Inflammatory macrophage treated with lipopolysaccharide for 1 hour (primary cell): ENCODE data around the gene MESD.

Experiments
- DNase-seq, 2 donors: peaks; one replicate each; pipeline ENCODE4 v3.0.0-alpha.2; 2020 to 2022

MESD gene

DNA sequence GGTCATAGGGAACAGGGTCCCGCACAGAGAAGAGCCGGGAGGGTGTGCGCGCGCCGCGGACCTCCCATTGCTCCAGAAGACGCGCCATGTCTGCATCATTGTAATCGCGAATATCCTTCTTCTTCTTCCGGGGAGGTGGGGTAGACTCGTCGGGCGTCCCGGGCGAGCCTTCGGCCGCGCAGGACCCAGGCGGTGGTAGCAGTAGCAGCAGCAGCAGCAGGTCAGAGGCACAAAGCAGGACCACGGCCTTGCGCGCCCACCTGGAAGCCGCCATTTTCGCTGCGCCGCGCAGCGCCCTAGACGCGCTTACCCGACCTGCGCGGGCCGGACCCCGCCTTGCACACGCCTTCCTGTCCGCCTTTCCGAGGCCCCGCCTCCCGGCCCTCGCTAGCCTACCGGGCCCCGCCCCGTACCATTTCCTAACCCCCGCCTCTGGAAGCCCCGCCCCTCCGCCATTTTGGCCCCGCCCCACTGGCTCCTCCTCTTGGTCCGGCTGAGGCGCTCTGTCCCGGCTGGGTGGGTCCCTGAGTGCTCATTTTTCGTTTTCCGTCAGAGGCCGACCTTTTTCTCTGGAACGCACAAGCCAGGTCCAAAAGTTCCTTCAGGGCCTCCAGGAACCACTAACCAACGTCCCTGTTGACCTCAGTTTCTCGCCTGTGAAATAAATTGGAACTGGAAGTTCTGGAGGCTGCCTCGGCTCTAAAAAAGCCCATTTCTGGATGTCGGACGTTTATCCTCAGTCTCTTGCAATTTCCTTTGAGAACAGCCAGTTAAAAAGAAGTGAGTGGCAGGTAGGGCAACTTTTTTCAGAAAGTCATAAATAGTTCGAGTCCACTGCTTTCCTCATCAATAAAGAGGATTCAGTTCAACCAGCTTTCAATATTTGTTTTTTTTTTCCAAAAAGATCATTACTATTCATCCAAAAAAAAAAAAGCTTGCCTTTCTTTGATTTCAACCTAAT is at the start of gene MESD:
Gene MESD (minus strand): TSS at position 302 of the 961 bp plus-strand sequence. CDS start 28 bp downstream, at position 274.
- peak; percentile 92 to 99 for DNase-seq

DNA sequence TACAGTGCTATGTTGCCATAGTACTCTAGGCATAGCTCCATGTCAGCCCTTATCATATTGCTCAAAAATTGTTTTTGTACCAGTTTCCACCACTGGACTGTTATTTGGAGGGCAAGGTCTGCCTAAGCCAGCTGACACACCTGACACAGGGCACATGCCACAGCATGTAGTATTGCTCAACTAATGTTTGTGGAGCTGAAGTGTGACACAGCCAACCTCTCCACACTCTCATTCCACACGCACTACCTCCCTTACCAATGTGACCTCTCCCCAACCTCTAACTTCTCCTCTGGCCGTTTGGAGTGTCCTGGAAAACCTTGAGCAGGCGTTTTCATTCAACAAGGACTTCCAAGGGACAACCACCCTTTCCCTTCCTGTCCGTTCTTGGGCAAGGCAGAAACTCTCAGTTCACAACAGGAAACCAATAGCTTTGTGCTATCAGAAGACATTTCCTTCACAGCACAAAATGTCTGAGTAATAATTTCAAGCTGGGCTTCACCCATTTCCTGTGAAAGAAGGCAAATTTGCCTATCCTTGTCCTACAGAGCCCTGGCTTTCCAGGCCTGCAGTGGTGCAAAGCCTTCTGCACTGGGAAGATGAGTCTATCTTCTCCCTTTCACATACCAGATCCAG is 49.5 kb upstream of the MESD start:
- DNase-seq = no peak

DNA sequence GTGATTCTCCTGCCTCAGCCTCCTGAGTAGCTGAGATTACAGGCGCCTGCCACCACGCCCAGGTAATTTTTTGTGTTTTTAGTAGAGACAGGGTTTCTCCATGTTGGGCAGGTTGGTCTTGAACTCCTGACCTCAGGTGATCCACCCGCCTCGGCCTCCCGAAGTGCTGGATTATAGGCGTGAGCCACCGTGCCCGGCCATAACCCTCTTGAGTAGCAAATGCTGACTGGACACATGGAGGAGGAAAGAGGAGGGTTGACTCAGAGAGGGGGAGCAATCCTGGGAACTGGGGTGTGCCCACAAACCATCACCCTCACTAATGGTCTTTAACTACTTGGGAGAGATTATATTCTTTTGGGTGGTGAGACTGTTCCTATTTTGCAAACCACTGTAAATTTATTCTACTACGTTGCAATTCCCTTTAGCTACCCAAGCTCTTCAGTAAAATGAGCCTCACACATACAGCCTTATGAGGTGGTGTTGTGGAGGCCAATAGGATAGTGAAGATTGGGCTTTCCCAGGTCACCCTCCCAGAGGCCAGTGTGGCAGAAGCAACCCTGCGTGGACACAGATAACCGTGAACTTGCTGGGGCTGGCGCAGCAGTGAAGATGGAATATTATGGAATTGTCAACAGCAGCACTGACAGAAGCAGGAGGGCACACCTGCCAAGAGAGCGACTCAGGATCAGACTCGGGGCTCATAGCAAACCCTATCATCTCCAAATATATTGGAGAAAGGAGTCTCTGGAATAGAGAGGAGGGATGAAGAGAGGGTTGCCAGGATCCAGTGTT is 48.5 kb upstream of the MESD start:
- DNase-seq = no peak

DNA sequence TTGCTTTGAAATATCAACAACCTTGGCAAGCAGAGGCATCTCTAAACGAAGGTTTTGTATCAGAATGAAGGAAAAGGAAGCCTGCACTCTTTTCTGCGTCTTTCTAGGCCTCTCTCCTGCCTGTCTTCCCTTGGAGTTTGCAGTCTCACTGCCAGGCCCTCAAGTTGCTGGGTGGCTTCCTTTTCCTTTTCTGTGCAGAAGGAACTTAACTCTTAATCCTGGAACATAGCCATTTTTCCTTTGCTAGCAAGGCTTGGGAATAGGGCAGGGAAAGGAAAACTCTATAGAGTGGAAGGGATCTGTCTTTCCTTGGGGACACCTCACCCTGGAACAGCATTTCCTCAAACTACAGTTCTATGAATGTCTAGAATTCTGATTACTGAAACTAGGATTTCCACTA is 43.9 kb upstream of the MESD start:
- no peak for DNase-seq

DNA sequence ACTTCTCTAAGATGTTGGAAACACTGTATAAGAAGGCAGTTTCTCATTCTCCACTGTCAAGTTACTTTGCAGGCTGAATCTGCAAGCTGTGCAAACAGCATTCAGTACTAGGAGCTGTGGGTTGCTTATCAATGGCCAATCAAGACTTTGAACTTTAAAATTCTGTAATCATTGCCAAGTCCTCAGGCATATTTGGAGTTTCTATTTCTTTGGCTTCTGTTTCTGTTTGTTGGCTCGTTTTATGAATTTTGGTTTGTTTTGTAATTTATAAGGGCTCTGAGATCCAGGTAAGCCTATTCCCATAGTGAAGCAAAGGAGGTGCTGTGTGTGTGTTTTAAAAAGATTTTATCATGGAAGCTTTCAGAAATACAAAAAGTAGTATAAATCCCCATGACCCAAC is 43.2 kb upstream of the MESD start:
- DNase-seq = no peak

DNA sequence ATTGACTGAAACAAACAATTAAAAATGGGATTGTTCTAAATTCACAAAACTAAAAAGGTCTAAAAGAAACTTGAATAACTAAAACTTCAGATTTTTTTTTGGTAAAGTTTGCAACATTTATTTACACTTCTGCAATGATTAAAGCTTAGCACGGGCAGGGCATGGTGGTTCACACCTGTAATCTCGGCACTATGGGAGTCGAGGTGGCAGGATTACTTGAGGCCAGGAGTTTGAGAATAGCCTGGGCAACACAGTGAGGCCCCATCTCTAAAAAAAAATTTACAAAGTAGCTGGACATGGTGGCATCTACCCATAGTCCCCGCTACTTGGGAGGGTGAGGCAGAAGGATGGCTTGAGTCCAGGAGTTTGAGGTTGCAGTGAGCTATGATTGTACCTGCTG is 42.7 kb upstream of the MESD start:
- DNase-seq = no peak

DNA sequence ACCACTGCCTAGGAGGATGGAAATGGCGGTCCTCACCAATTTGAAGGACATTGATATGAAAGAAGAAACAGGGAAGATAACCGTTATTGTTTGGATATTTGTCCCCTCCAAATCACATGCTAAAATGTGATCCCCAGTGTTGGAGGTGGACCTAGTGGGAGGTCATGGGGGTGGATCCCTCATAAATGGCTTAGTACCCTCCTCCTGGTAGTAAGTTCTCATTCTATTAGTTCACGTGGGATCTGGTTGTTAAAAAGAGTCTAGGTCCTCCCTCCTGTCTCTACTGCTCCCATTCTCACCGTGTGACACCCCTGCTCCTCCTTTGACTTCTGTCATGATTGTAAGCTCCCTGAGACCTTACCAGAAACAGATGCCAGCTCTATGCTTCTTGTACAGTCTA is 41.6 kb upstream of the MESD start:
- no peak for DNase-seq

DNA sequence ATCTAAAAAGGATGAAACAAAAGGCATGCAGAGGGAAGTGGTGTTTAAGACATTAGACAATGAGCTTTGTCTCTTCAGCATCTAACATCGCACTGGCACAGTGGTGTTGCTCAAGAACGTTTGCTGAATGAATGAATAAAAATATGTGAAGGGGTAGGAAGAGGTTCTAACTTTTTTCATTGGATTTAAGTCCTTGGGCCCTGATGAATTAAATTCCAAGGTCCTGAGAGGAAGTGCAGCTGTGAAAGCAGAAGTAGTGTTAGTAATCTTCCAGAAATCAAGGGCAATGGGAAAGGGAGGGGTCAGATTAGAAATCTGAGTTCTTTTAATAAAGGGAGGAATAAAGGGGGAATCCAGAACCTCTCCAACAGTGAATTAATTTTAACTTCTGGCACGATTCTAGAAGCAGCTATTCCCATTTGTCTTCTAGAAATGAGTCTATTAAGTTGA is 40.7 kb upstream of the MESD start:
- peak; percentile 54 to 58 for DNase-seq

DNA sequence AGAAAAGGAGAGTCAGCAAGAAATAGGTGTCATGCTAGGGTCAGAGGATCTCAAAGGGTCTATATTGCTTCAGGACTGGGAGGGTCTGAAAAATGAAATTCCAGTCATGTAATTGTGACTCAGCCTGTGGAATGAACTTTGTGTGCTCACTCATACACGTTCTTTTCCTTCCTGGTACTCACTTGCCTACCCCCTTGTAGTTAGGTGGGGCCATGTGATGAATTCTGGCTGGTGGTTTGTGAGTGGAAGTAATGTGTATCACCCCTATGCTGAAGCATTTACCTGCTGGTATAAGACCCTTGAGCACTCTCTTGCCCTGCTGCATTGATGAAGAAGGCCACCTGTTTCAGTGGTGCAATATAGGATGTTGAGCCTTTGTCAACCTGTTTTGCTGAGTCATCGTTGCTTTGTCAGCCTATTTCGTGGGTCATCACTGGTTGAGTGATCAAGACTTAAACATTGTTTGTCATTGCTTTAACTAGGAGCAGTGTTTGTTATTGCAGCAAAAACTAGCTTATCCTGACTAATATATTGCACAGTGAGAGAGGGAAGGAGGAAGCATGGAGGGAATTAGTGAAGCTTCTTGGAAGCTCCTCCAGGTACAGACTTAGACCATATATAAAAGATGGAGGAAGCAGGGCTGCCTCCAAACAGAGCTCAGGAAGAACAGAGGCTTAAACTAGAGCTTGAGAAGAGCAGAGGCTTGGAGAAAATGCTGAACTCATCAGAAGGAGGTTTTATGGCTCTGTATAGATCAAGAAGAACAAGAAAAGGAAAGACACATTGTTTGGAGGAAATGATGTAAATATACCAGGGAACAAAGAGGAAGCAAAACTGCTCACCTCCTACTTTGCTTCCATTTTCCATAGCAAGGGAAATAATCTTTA is 40.0 kb upstream of the MESD start:
- DNase-seq = peak; percentile 45 to 47

DNA sequence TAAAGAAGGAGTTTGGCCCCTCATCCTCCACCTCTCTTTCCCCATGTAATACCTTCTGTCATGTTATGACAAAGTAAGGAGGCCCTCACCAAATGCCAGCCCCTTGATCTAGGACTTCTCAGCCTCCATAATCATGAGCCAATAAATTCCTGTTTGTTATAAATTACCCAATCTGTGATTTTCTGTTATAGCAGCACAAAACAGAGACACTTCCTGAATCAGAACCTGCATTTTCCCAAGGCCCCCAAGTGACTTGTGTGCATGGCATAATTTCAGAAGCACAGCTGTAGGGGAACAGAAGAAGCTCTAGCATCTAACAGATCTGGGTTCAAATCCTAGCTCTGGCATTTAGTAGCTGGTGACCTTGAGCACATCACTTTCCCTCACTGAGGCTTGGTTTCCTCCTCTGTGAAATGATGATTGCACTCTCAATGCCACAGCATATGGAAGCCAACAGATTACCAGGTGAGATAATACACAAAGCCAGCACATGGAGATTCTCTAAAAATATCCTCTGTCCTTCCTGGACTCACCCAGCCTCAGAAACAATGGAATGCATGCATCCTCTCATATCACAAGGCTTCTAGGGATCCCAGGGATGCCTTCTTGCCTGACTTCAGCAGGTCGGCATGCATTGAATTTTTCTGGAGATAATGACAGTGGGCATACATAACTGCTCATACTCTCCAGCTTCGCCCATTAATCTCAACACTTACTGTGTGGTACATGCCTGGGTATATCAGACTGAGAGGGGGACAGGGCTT is 37.4 kb upstream of the MESD start:
- DNase-seq = peak; percentile 63 to 66

DNA sequence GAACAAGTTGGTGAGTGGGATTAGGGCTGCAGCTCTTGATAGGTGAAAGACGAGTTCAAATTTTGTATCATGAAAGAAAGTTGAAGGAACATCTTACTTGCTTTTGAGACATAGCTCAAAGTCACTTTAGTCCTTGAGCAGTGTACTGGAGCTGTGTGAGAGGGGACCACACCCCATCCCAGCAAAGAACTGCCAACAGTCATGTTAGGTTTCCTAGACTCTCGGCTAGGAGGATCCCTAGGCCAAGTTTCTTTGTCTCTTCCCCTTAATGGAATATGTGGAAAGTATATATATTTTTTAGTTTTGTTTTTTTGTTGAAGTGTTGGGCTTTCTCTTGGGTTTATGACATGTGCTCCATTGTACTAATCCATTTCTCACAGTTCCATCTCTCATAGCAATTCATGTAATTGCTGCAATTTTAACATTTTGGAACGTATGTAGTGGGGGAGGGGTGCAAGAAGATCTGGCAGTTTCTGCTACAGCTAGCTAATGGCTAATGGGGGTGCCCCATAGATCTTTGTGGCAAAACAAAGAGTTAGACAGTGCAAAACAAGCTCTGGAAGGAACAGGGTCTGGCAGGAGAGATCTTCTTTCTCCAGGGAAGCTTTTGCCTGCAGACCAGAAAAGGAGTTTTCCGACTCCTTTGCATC is 36.2 kb upstream of the MESD start:
- DNase-seq = no peak

DNA sequence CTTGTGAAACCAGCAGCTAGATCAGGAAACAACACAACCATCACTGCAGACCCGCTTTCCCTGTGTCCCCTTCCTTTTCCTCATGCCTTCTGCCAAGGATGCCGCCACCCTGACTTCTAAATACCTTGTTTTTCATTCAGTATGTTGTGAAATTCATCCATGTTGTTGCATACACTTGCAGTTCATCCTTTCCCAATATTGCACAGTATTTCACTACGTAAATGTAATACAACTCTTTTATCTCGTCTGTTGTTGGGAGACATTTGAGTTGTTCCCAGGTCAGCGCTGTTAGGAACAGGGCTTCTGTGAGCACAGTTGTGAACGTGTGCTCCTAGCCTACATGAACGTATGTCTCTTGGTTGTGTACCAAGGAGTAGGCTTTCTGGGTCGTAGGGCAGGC is 35.3 kb upstream of the MESD start:
- DNase-seq = peak; percentile 35 to 37

DNA sequence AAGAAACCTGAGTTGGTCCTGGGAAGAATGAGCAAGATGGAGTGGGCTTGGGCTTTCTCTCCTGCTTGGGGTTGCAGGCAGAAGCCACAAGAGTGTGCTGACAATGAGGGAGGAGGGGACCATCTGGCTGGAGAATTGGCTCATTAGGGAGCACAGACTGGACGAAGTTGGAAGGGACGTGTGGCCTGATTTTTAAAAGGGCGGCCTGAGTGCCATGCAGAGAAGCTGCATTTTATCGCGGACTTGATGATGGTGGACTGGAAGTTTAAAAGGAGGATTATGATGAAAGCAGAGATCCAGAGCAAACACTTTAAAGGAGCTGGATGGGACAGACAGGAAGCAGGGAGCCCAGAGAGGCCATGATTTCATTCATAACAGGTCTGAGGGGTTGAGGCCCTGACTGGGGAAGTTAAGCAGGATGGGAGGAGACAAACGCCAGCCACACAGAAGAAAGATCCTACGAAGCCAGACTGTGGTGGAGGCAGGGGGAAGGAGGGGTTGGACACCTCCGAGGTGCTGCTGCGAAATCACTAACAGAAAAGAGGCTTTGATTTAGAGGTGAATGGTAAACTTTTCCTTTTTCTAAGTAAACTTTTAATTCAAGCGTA is 34.8 kb upstream of the MESD start:
- peak; percentile 55 to 58 for DNase-seq

DNA sequence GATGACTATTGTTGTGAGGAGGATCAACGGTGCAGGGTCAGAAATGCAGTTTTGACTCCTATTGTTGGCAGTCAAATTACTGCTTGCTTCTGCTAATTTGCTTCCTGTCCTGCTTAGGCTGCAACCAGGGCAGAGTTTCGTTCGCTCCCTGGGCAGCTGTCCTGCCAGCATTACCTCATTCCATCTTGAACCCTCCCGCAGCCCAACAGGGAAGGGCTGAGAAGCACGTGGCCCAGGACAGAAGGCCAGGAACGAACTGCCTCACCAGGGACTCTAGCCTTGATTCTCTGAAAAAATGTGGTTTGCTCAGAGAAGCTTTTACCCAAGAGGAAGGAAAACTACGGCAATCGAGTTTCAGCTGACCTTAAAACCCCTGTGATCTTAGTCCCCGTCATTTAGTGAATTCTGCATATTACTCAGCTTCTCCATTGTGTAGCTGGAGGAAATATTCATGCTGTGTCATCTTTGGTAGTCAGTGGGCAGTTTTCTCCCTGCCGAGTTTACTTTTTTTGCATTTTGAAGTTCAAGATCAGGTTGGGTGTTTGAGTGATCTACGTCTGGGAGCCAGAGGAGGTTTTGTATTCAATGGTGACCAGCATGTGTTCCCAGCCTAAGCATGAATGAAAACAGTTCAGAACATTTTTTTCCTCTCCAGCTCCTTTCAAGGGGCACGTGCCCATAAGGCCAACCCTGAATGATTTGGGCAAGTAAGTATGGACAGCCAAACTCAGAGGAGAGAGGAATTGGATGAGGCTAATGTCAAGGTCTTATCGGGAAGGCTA is 34.1 kb upstream of the MESD start:
- DNase-seq = peak; percentile 95 to 99

DNA sequence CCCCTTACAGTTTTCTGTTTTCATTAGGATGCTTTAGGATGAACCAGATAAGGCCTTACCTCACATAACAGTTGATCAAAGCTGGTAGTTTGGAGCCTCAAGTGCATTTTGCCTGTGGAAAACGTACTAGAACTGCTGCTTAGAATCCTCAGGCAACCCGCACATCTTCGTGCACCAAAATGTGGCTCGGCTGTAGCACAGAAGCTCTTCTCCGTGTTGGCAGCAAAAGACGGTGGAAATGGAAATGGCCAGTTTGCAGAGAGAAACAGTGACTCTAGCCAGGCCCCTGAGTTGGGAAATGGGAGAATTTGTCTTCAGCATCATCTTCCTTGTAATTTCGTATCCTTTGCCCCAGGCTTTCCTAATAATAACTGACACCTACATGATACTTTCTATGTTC is 31.7 kb upstream of the MESD start:
- no peak for DNase-seq

DNA sequence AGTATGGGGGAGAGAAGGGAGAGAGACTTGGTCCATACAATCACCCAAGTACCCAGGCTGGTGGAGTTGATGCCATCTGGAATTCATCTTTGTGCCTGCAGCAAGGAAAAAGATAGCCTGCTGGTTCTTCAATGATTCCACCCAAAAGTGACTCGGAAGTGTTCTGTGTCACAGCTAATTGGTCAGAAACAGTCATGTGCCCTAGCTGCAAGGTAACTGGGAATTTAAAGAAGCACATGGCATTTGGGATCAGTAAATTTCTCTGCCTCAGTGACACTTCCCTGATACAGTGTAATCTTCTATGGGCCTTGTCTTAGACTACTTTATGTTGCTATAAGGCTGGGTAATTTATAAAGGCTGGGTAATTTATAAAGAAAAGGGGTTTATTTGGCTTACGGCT is 28.6 kb upstream of the MESD start:
- DNase-seq = no peak

DNA sequence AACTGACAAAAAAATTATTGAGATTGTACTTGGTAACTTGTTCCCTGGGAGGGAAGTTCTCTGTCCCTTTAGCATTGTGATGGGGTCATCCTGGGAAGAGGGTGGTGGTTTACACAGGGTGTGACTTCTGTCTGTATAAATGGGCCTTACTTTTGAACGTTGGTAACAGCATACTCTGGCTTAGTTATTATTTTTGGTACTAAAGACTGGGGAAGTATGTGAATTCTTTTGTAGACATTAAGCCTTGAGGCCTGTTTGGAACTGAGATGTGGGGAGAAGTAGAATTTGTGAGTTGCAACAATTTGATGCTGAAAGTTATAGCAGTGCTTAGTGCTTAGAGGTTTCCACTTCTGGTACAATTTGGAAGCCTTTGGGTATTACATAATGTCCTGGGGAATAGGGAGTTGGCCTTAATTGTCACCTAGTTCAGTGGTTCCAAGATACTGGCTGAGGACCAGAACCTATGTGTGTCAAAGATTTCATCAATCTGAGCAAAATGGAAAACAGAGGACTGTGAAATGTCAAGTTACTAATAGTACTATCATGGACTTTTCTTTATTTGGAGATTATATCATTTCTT is 27.0 kb upstream of the MESD start:
- DNase-seq = no peak

DNA sequence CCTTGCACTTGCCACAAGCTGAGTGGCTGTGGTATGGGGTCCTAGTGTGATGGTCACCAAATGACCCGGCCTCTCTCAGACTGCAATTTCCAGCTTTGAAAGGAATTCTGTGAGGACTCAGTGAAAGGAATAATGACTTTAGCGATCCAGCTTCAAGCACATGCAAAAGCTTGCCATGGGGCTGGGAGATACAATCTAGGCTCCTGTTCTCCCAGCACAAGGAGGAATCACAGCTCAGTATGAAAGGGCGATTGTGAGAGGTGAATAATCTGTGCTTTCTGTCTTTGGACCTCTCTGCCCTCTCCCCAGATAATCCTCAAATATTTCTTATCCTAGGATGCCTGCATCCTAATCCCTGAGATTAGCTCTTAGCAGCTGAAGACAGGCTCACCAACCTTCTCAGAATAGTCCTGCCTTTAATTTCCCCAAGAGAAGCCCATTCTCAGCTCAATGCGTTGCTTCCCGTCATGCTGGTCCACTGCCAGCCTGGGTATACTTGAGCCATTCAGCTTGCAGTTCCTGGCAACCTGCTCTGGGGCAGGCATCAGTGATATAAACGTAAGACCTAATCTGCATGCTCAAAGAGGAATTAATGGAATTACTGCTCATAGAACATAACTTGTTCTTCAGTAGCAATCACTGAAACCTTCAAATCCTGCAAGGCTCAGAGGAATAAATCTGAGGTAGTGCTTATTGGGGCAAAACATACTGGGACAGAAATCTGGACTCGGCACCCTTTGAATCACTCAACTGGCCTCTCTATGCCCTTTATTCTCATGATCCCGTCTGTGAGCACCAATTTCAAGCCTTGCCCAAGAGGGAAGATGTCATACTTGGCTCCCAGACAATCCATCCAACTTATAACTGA is 26.2 kb upstream of the MESD start:
- no peak for DNase-seq
